ENCODE measurements around the gene SLC2A11. TPM values are rescaled to one million over a fixed set of nuclear protein-coding genes. Genes with fewer than 3 reads are reported as not detected.
A peak's percentile ranks its signal among the peaks of the same experiment; 100 is the strongest.

Gene SLC2A11
- total RNA-seq, 1 donor from 2014 or later: 32.1 TPM

GRCh38 chr22:23925020-23925606 is 67.4 kb downstream of the SLC2A11 start:
- DNase-seq (ENCODE audit: extremely low spot score, unreplicated experiment): no peak
- Mint-ChIP-seq H3K36me3 (peaks cover 47% of the 10 kb centered on the region), H3K9me3 (no peaks in the 10 kb centered on the region), H3K27me3 (no peaks in the 10 kb centered on the region), H3K4me3 (no peak overlapping the region), H3K27ac (peak overlapping the region; percentile 49), H3K4me1 (ENCODE audit: unreplicated experiment) (no peaks in the 10 kb centered on the region)
- no peak for TF ChIP-seq CTCF (conservative IDR thresholded peaks at IDR 0.05)

DNA sequence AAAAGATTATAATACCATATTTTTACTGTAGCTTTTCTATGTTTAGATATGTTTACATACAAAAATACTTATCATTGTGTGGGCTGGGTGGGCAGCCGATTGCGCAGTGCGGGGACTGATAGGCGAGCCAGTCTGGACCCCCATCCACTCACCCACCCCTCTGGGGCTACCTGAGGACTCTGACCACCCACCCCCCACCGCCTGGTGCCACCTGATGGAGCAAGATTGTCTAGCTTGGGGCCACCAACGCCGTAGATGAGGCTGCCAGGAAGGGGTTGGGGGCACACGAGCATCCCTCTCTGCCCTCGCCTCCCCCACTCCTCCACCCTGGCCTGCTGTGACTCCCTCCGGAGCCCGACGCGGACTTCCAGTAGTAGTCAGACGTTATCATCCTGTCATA is 68.9 kb downstream of the SLC2A11 start:
- Mint-ChIP-seq H3K4me3 (no peak overlapping the region), H3K27me3 (no peaks in the 10 kb centered on the region), H3K27ac (no peak overlapping the region), H3K9me3 (no peaks in the 10 kb centered on the region), H3K36me3 (peaks cover 50% of the 10 kb centered on the region), H3K4me1 (ENCODE audit: unreplicated experiment) (no peaks in the 10 kb centered on the region)
- DNase-seq (ENCODE audit: extremely low spot score, unreplicated experiment): no peak
- no peak for TF ChIP-seq CTCF (conservative IDR thresholded peaks at IDR 0.05)

Other genes starting within 250 kb of the SLC2A11 start
- gene DRICH1, start 225.6 kb upstream of the SLC2A11 start, total RNA-seq (ENCODE audit: low replicate concordance): 0.43 and 1.00 TPM in 2 replicates
- not detected in 2 replicates for gene RGL4, start 166.9 kb upstream of the SLC2A11 start, total RNA-seq (ENCODE audit: low replicate concordance)
- 10.7 and 12.3 TPM in 2 replicates for gene ZNF70, start 106.8 kb upstream of the SLC2A11 start, total RNA-seq (ENCODE audit: low replicate concordance)
- gene VPREB3, start 103.5 kb upstream of the SLC2A11 start, total RNA-seq (ENCODE audit: low replicate concordance): 0.92 TPM in 1 of 2 replicates, not detected in the other
- gene C22orf15, start 94.9 kb upstream of the SLC2A11 start, total RNA-seq (ENCODE audit: low replicate concordance): 1.7 TPM in 1 of 2 replicates, not detected in the other
- 87.2 and 156 TPM in 2 replicates for gene CHCHD10, start 89.9 kb upstream of the SLC2A11 start, total RNA-seq (ENCODE audit: low replicate concordance)
- 17.8 and 31.6 TPM in 2 replicates for gene MMP11, start 85.0 kb upstream of the SLC2A11 start, total RNA-seq (ENCODE audit: low replicate concordance)
- gene SMARCB1, start 70.9 kb upstream of the SLC2A11 start, total RNA-seq (ENCODE audit: low replicate concordance): 99.5 and 159 TPM in 2 replicates
- 2.6 and 9.5 TPM in 2 replicates for gene DERL3, start 18.9 kb upstream of the SLC2A11 start, total RNA-seq (ENCODE audit: low replicate concordance)
- gene MIF, start 36.5 kb downstream of the SLC2A11 start, total RNA-seq (ENCODE audit: low replicate concordance): 436 and 570 TPM in 2 replicates
- 0.50 TPM in 1 of 2 replicates, not detected in the other for gene GSTT2B, start 103.3 kb downstream of the SLC2A11 start, total RNA-seq (ENCODE audit: low replicate concordance)
- gene DDTL, start 109.0 kb downstream of the SLC2A11 start, total RNA-seq (ENCODE audit: low replicate concordance): not detected in 2 replicates
- gene DDT, start 116.6 kb downstream of the SLC2A11 start, total RNA-seq (ENCODE audit: low replicate concordance): 104 and 131 TPM in 2 replicates
- 1.3 TPM in 1 of 2 replicates, not detected in the other for gene GSTT2, start 122.3 kb downstream of the SLC2A11 start, total RNA-seq (ENCODE audit: low replicate concordance)
- not detected in 2 replicates for gene GSTT4, start 147.6 kb downstream of the SLC2A11 start, total RNA-seq (ENCODE audit: low replicate concordance)
- gene CABIN1, start 153.4 kb downstream of the SLC2A11 start, total RNA-seq (ENCODE audit: low replicate concordance): 57.1 and 73.9 TPM in 2 replicates